Thyroid gland (tissue), 4 donors: Measurements from ENCODE around the gene CUL2.

Experiments used
- CTCF ChIP-seq, 6 experiments: fragments of 200-600 bp in 3 of 6; fragments of 450-650 bp in 3 of 6; sonication (generic) in 3 of 6; IDR thresholded peaks; one replicate each; pipeline ENCODE4 v1.5.1; 2016 to 2019; ENCODE audit warnings: antibody characterized with exemption in 6 of 6, mild to moderate bottlenecking in 2 of 6, inconsistent platforms in 1 of 6, moderate library complexity in 1 of 6
- POLR2A ChIP-seq, 2 donors: fragments of 450-650 bp; IDR thresholded peaks; one replicate each; pipeline ENCODE4 v1.6.1; 2017; ENCODE audit warnings: antibody characterized with exemption in 2 of 2, mild to moderate bottlenecking in 2 of 2, moderate library complexity in 1 of 2

GRCh38 chr10:34988397-34989067 lies 101.6 kb downstream of the CUL2 start:
- TF ChIP-seq CTCF (IDR thresholded peaks at IDR 0.05), result no peak
- no peak for TF ChIP-seq POLR2A (IDR thresholded peaks at IDR 0.05)
